ENCODE results near the gene HOXA4. TPM values are rescaled to one million over a fixed set of nuclear protein-coding genes. Genes with fewer than 3 reads are reported as not detected.

Gene HOXA4
- total and polyA plus RNA-seq, 10 of the 15 experiments (the other 5 are each of a cell fraction or from before 2014, with no cell fraction given) = 0.07 TPM; not detected in 9

GRCh38 chr7:27097686-27098577 is 32.6 kb downstream of the HOXA4 start:
- H3K9ac ChIP-seq (ENCODE audit: control insufficient read depth, insufficient read depth, low read length) = no peak overlapping the region
- WGBS (ENCODE audit: insufficient coverage, insufficient replicate concordance, low lambda C conversion rate, missing lambda C conversion rate) = 89% methylated on average over 34 of the region's 35 CpGs
- peaks cover 6% of the 10 kb centered on the region for H3K4me1 ChIP-seq (ENCODE audit: control insufficient read depth, insufficient read depth, low read length)
- POLR2A ChIA-PET = interaction anchor here (0.6 to 2.5 kb wide), 4 partner anchors 14 to 909 kb away, joined by 3 to 15 read pairs (median 3); no protein-coding TSS in a partner anchor
- H2AFZ ChIP-seq (ENCODE audit: control insufficient read depth, low read depth, low read length) = no peak overlapping the region
- BruUV-seq (replicated peaks) = no TSS peak
- TF ChIP-seq PML (IDR thresholded peaks at IDR 0.05; ENCODE audit: low read length) = no peak
- intact Hi-C loops (cut with micrococcal nuclease; ENCODE audit: unreplicated experiment) (loop anchor here (2.0 kb wide), 1 partner anchor 241 kb away; no protein-coding TSS in a partner anchor), in situ Hi-C loops (cut with MboI) (no loop called here)
- H3K27ac ChIP-seq (ENCODE audit: control insufficient read depth, insufficient read depth) = no peak overlapping the region
- H3K4me3 ChIP-seq = peak overlapping the region; percentile 92; the same call in 1 of the 2 replicates
- SMC1A ChIA-PET (ENCODE audit: uncharacterized antibody, unreplicated experiment) = interaction anchor here (1.0 to 7.9 kb wide), 8 partner anchors 11 to 417 kb away, joined by 3 to 110 read pairs (median 4); no protein-coding TSS in a partner anchor
- peaks cover 2 to 4% of the 10 kb centered on the region in 2 experiments for H3K27me3 ChIP-seq (replicated peaks in 1 of 2; ENCODE audit: control insufficient read depth in 2 of 2, insufficient read depth in 2 of 2, low read length in 1 of 2)
- DNase-seq (ENCODE audit: low read depth, low spot score) = no peak
- FAIRE-seq = no peak
- no peaks in the 10 kb centered on the region; the same call in 2 of the 3 replicates for H3K9me3 ChIP-seq (replicated peaks; ENCODE audit: control insufficient read depth, insufficient read depth, low read length)
- RAD21 ChIA-PET (ENCODE audit: unreplicated experiment) = interaction anchor here (0.6 to 2.4 kb wide), 4 partner anchors 14 to 803 kb away, joined by 3 to 23 read pairs (median 4); partner anchors contain the start of gene HOXA4
- H3K79me2 ChIP-seq (ENCODE audit: control insufficient read depth, insufficient read depth, low read length) = no peaks in the 10 kb centered on the region
- H3K36me3 ChIP-seq (ENCODE audit: control insufficient read depth in 2 of 2, insufficient read depth in 2 of 2, low read length in 1 of 2) = no peaks in the 10 kb centered on the region
- H4K20me1 ChIP-seq (ENCODE audit: control insufficient read depth, insufficient read depth) = no peaks in the 10 kb centered on the region
- CTCF ChIA-PET = interaction anchor here (1.0 to 2.2 kb wide), 4 partner anchors 25 to 244 kb away, joined by 3 to 10 read pairs (median 4); no protein-coding TSS in a partner anchor
- peak overlapping the region; percentile 94; the same call in 1 of the 2 replicates for H3K4me2 ChIP-seq (ENCODE audit: control insufficient read depth, insufficient read depth)
- ATAC-seq = no peak

- H3K27me3 ChIP-seq (replicated peaks in 1 of 2; ENCODE audit: control insufficient read depth in 2 of 2, insufficient read depth in 2 of 2, low read length in 1 of 2) = peaks cover 2 to 9% of the 10 kb centered on the region in 2 experiments
- H3K9ac ChIP-seq (ENCODE audit: control insufficient read depth, insufficient read depth, low read length) = peak overlapping the region; percentile 56
- 1% methylated on average over 41 of the region's 41 CpGs for WGBS (ENCODE audit: insufficient coverage, insufficient replicate concordance, low lambda C conversion rate, missing lambda C conversion rate)
- H4K20me1 ChIP-seq (ENCODE audit: control insufficient read depth, insufficient read depth) = no peaks in the 10 kb centered on the region
- POLR2A ChIA-PET = interaction anchor here (0.6 to 2.5 kb wide), 9 partner anchors 11 to 908 kb away, joined by 3 to 15 read pairs (median 4); partner anchors contain the start of gene SKAP2
- RAD21 ChIA-PET (ENCODE audit: unreplicated experiment) = interaction anchor here (0.6 to 2.4 kb wide), 19 partner anchors 8 to 407 kb away, joined by 3 to 23 read pairs (median 4); partner anchors contain the start of genes HOXA4 and SKAP2
- H3K4me1 ChIP-seq (ENCODE audit: control insufficient read depth, insufficient read depth, low read length) = peaks cover 6% of the 10 kb centered on the region
- CTCF ChIA-PET = interaction anchor here (0.6 to 2.2 kb wide), 12 partner anchors 8 to 416 kb away, joined by 3 to 10 read pairs (median 4); partner anchors contain the start of gene HOXA3
- SMC1A ChIA-PET (ENCODE audit: uncharacterized antibody, unreplicated experiment) = interaction anchor here (0.6 to 7.9 kb wide), 13 partner anchors 11 to 416 kb away, joined by 3 to 110 read pairs (median 4); no protein-coding TSS in a partner anchor
- BruUV-seq (replicated peaks) = no TSS peak
- no peaks in the 10 kb centered on the region for H3K79me2 ChIP-seq (ENCODE audit: control insufficient read depth, insufficient read depth, low read length)
- H3K9me3 ChIP-seq (replicated peaks; ENCODE audit: control insufficient read depth, insufficient read depth, low read length) = no peaks in the 10 kb centered on the region
- H3K4me2 ChIP-seq (ENCODE audit: control insufficient read depth, insufficient read depth) = peak overlapping the region; percentile 94
- peak; percentile 50 for ATAC-seq
- no peak for FAIRE-seq
- H3K4me3 ChIP-seq = peak overlapping the region; percentile 92
- in situ Hi-C loops (cut with MboI) = no loop called here
- no peaks in the 10 kb centered on the region for H3K36me3 ChIP-seq (ENCODE audit: control insufficient read depth in 2 of 2, insufficient read depth in 2 of 2, low read length in 1 of 2)
- no peak overlapping the region for H3K27ac ChIP-seq (ENCODE audit: control insufficient read depth, insufficient read depth)
- no peak for DNase-seq (ENCODE audit: low read depth, low spot score)
- H2AFZ ChIP-seq (ENCODE audit: control insufficient read depth, low read depth, low read length) = peak overlapping the region; percentile 82
- intact Hi-C loops (cut with micrococcal nuclease; ENCODE audit: unreplicated experiment) = loop anchor here (2.0 kb wide), 1 partner anchor 240 kb away; no protein-coding TSS in a partner anchor
- TF ChIP-seq RUNX3 (IDR thresholded peaks at IDR 0.05; ENCODE audit: low read length) (no peak), GATAD2B (conservative IDR thresholded peaks at IDR 0.05; ENCODE audit: low read depth) (no peak), BCL3 (IDR thresholded peaks at IDR 0.05; ENCODE audit: borderline replicate concordance, insufficient read depth, low read depth, low read length, poor library complexity, severe bottlenecking) (no peak), SPI1 (IDR thresholded peaks at IDR 0.05; ENCODE audit: borderline replicate concordance, insufficient read depth, low read depth, low read length) (peak; percentile 6; the same call in 1 of the 2 replicates), PML (IDR thresholded peaks at IDR 0.05; ENCODE audit: low read length) (no peak), EP300 (IDR thresholded peaks at IDR 0.05; ENCODE audit: borderline replicate concordance in 1 of 2, control insufficient read depth in 1 of 2, low read depth in 2 of 2, low read length in 2 of 2) (no peak), CREB1 (IDR thresholded peaks at IDR 0.05; ENCODE audit: low read depth) (no peak), ZNF622 (IDR thresholded peaks at IDR 0.05) (no peak), SUPT20H (IDR thresholded peaks at IDR 0.05; ENCODE audit: borderline replicate concordance, control insufficient read depth, low read depth, low read length) (no peak), FOXM1 (IDR thresholded peaks at IDR 0.05; ENCODE audit: low read depth, low read length) (no peak), NR2C2 (IDR thresholded peaks at IDR 0.05; ENCODE audit: borderline replicate concordance, control insufficient read depth, insufficient read length, low read depth) (no peak)
Observed at GRCh38 chr7:27096768-27097514, 33.6 kb downstream of the HOXA4 start.
